GM18498 (cell line): Measurements from ENCODE around the gene TFF1.
A peak's percentile ranks its signal among the peaks of the same experiment; 100 is the strongest.
"Not testable (repeated sequence)": the region's sequence is repeated elsewhere in the genome, so short reads cannot be mapped to it uniquely, and the experiment has no call there.

Experiments
- ATAC-seq: cut with Tn5 transposase; IDR thresholded peaks from one replicate; pipeline ENCODE4 v1.9.1; 2021; ENCODE audit warnings: mild to moderate bottlenecking, moderate library complexity; ENCODE audit not compliant: unreplicated experiment

The TFF1 gene

GRCh38 chr21:42366292-42367010 is at the start of gene TFF1:
TFF1 (minus strand) TSS chr21:42366535; CDS start chr21:42366495, 40 bp downstream.
- no peak for ATAC-seq

GRCh38 chr21:42414928-42415769 is 48.8 kb upstream of the TFF1 start:
- peak; percentile 73 for ATAC-seq

- ATAC-seq = no peak
Observed at GRCh38 chr21:42414553-42414927, 48.2 kb upstream of the TFF1 start.

GRCh38 chr21:42414066-42414465 is 47.7 kb upstream of the TFF1 start:
- no peak for ATAC-seq

- ATAC-seq = no peak
Observed at GRCh38 chr21:42413500-42413899, 47.2 kb upstream of the TFF1 start.

- no peak for ATAC-seq
Observed at GRCh38 chr21:42413093-42413492, 46.8 kb upstream of the TFF1 start.

GRCh38 chr21:42412636-42412933 is 46.2 kb upstream of the TFF1 start:
- no peak for ATAC-seq

- ATAC-seq = no peak
Observed at GRCh38 chr21:42411891-42412635, 45.7 kb upstream of the TFF1 start.

- ATAC-seq = no peak
Observed at GRCh38 chr21:42411197-42411869, 45.0 kb upstream of the TFF1 start.

- no peak for ATAC-seq
Observed at GRCh38 chr21:42409366-42409765, 43.0 kb upstream of the TFF1 start.

GRCh38 chr21:42408718-42409117 is 42.4 kb upstream of the TFF1 start:
- not testable (repeated sequence) for ATAC-seq

GRCh38 chr21:42407476-42407875 is 41.1 kb upstream of the TFF1 start:
- no peak for ATAC-seq

GRCh38 chr21:42406866-42407265 is 40.5 kb upstream of the TFF1 start:
- ATAC-seq = no peak

- ATAC-seq = no peak
Observed at GRCh38 chr21:42406201-42406621, 39.9 kb upstream of the TFF1 start.

- no peak for ATAC-seq
Observed at GRCh38 chr21:42405064-42406013, 39.0 kb upstream of the TFF1 start.

GRCh38 chr21:42404539-42404938 is 38.2 kb upstream of the TFF1 start:
- ATAC-seq = no peak

GRCh38 chr21:42403611-42404231 is 37.4 kb upstream of the TFF1 start, which contains the start of gene UBASH3A:
UBASH3A (plus strand) TSS chr21:42403902; CDS start chr21:42403946, 44 bp downstream.
- ATAC-seq = no peak

- no peak for ATAC-seq
Observed at GRCh38 chr21:42401820-42402251, 35.5 kb upstream of the TFF1 start.

GRCh38 chr21:42401154-42401553 is 34.8 kb upstream of the TFF1 start:
- no peak for ATAC-seq
